Measurements from ENCODE around the gene AK3.

DNA sequence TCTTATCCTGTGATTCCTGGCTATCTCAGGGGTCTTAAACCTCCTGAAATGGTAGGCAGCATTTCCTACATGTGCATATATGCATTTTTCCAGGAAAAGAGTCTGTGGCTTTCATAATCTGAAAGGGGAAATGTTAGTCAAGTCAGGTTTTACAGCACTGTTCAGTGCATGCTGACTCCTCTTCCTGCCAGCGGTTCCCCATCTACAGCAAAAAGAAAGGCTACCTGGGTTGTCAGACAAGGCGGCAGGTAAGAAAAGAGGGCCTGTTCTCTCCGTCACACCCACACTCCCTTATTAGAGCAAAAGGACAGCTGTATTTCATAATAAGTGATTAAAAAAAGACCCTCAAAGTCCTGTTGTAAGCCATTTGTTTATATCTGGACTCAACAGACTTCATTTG, 70.4 kb downstream of the AK3 start:
- TF ChIP-seq NFIC (IDR thresholded peaks at IDR 0.05; ENCODE audit: low read depth, low read length), result no peak
- TF ChIP-seq GABPA (IDR thresholded peaks at IDR 0.05; ENCODE audit: low read depth), result no peak
